ENCODE results near the gene CLBA1.
"Not testable (repeated sequence)": the region's sequence is repeated elsewhere in the genome, so short reads cannot be mapped to it uniquely, and the experiment has no call there.

The CLBA1 gene

GRCh38 chr14:105026033-105026785 lies 40.6 kb downstream of the CLBA1 start:
- no peak for DNase-seq

GRCh38 chr14:105026802-105027563 lies 41.4 kb downstream of the CLBA1 start:
- no peak for DNase-seq

- DNase-seq = not testable (repeated sequence)
These were observed 42.1 kb downstream of the CLBA1 start for GRCh38 chr14:105027718-105028117.

- DNase-seq = no peak
These were observed 42.8 kb downstream of the CLBA1 start for GRCh38 chr14:105028251-105028927.

GRCh38 chr14:105029402-105029801 lies 43.8 kb downstream of the CLBA1 start:
- no peak for DNase-seq

GRCh38 chr14:105030194-105030593 lies 44.6 kb downstream of the CLBA1 start:
- no peak for DNase-seq

- no peak for DNase-seq
These were observed 45.3 kb downstream of the CLBA1 start for GRCh38 chr14:105030836-105031396.

GRCh38 chr14:105032451-105032901 lies 46.9 kb downstream of the CLBA1 start:
- not testable (repeated sequence) for DNase-seq

- not testable (repeated sequence) for DNase-seq
These were observed 47.9 kb downstream of the CLBA1 start for GRCh38 chr14:105033412-105033900.

- no peak for DNase-seq
These were observed 48.9 kb downstream of the CLBA1 start for GRCh38 chr14:105034315-105035039.

GRCh38 chr14:105035616-105036015 lies 50.0 kb downstream of the CLBA1 start:
- DNase-seq = not testable (repeated sequence)

GRCh38 chr14:105039458-105040205 lies 54.0 kb downstream of the CLBA1 start:
- no peak for DNase-seq

- DNase-seq = no peak
These were observed 56.5 kb downstream of the CLBA1 start for GRCh38 chr14:105041841-105042765.

GRCh38 chr14:105042813-105043212 lies 57.2 kb downstream of the CLBA1 start:
- no peak for DNase-seq

- DNase-seq = no peak
These were observed 58.1 kb downstream of the CLBA1 start for GRCh38 chr14:105043641-105044040.
